ENCODE results near the gene MAP3K7. TPM values are rescaled to one million over a fixed set of nuclear protein-coding genes. Genes with fewer than 3 reads are reported as not detected.
A peak's percentile ranks its signal among the peaks of the same experiment; 100 is the strongest.

The MAP3K7 gene
- total RNA-seq, 1 donor from 2014 or later: 20.4 TPM

DNA sequence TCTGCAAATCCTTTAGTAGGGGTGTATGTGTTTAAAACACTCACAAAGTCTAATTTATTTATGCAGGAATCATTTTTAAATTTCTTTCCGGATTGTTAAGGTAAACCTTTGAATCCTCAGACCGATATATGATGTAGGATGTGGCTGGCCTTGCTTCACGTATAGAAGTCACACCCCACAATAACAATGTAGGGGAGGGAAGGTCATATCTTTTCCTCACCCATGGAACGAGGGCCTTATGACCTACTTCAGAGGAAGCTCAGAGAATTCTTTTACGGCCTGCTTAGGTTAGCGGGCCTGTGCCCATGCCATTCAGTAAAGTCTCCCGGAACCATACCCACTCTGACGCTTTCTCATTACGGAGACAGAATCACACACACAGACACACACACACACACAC is 102.9 kb downstream of the MAP3K7 start:
- H3K9me3 ChIP-seq: no peaks in the 10 kb centered on the region
- no peaks in the 10 kb centered on the region for H3K36me3 ChIP-seq
- DNase-seq: no peak
- no peak for ATAC-seq
- no peak overlapping the region for H3K4me3 ChIP-seq
- peaks cover 3% of the 10 kb centered on the region for H3K4me1 ChIP-seq
- H3K27me3 ChIP-seq: no peaks in the 10 kb centered on the region
- intact Hi-C loops (cut with DNase I): no loop called here
- no peak overlapping the region for H3K27ac ChIP-seq
- TF ChIP-seq CTCF (IDR thresholded peaks at IDR 0.05): no peak

DNA sequence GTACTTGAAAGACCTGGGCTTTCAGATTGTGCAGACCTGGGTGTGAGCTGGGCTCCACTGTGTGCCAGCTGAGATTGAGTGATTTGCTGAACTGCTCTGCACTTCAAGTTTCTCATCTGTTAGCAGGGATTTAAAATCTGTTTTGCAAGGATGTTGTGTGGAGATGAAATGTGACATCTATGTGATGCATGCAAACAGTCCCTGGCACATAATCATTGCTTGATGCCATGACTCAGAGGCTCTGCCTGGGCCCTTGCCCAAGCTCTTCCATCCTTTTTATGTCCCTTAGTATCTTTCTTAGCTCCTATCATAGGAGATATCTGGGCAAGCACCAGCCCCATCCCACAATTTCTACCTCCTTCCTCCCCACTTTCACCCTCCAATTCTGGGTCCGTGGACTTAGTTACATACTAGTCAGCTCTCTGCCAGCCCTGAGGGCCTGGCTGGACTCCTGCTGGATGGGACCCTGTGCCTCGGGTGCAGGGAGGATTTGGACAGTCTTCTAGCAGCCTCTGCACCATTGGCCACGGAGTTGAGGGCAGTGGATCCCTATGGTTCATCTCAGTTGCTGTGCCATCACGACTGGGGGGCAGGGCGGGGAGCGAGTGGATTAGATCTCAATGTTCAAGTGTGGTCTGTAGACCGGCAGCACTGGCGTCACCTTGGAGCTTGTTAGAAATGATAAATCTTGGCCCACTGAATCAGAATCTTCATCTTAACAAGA is 103.6 kb downstream of the MAP3K7 start:
- ATAC-seq (no peak), DNase-seq (no peak)
- no peaks in the 10 kb centered on the region for H3K36me3 ChIP-seq
- H3K27me3 ChIP-seq: no peaks in the 10 kb centered on the region
- H3K4me3 ChIP-seq: no peak overlapping the region
- H3K9me3 ChIP-seq: no peaks in the 10 kb centered on the region
- intact Hi-C loops (cut with DNase I): no loop called here
- TF ChIP-seq CTCF (IDR thresholded peaks at IDR 0.05): no peak
- peaks cover 5% of the 10 kb centered on the region for H3K4me1 ChIP-seq
- H3K27ac ChIP-seq: no peak overlapping the region

DNA sequence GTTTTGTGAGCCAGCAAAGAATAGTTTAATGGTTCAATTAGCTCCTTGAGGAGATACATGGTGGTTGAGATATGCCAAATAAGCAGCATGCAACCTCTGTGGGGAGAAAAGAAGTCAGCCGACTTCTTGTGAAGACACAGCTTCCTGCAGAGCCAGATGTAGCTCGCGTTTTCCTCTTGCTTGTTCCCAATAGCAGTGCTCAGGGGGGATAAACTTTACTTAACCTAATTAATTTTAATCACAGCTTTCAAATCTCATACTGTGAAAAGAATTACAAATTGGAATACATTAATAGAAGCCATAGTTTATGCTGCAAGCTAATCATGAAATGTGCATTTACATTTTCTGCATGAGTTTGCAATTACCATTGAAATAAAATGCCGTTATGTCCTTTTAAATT is 106.2 kb downstream of the MAP3K7 start:
- ATAC-seq (no peak), DNase-seq (no peak)
- H3K4me3 ChIP-seq: no peak overlapping the region
- H3K27me3 ChIP-seq: no peaks in the 10 kb centered on the region
- H3K36me3 ChIP-seq: no peaks in the 10 kb centered on the region
- peaks cover 5% of the 10 kb centered on the region for H3K4me1 ChIP-seq
- intact Hi-C loops (cut with DNase I): no loop called here
- no peak overlapping the region for H3K27ac ChIP-seq
- TF ChIP-seq CTCF (IDR thresholded peaks at IDR 0.05): no peak
- no peaks in the 10 kb centered on the region for H3K9me3 ChIP-seq

DNA sequence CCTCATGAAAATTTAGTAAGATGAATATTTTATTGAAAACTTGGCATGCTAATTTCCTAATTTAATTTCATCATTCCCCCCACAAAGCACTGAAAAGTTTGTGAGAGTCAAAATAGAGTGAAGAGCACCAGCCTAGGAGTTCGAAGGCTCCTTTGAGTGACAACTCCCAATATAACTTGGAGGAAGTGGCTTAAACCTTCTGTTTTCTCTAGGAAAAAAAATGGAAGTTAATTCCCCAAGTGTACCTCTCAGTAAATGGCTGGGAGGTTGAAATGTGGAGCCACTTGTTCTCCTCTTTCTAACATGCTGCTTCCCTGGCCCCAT is 107.3 kb downstream of the MAP3K7 start:
- H3K27me3 ChIP-seq: no peaks in the 10 kb centered on the region
- TF ChIP-seq CTCF (IDR thresholded peaks at IDR 0.05): no peak
- ATAC-seq: no peak
- H3K4me1 ChIP-seq: peaks cover 5% of the 10 kb centered on the region
- no peak for DNase-seq
- no peak overlapping the region for H3K4me3 ChIP-seq
- H3K27ac ChIP-seq: no peak overlapping the region
- intact Hi-C loops (cut with DNase I): loop anchor here (10.0 kb wide), 1 partner anchor 535 kb away; no protein-coding TSS in a partner anchor
- H3K9me3 ChIP-seq: no peaks in the 10 kb centered on the region
- H3K36me3 ChIP-seq: no peaks in the 10 kb centered on the region

DNA sequence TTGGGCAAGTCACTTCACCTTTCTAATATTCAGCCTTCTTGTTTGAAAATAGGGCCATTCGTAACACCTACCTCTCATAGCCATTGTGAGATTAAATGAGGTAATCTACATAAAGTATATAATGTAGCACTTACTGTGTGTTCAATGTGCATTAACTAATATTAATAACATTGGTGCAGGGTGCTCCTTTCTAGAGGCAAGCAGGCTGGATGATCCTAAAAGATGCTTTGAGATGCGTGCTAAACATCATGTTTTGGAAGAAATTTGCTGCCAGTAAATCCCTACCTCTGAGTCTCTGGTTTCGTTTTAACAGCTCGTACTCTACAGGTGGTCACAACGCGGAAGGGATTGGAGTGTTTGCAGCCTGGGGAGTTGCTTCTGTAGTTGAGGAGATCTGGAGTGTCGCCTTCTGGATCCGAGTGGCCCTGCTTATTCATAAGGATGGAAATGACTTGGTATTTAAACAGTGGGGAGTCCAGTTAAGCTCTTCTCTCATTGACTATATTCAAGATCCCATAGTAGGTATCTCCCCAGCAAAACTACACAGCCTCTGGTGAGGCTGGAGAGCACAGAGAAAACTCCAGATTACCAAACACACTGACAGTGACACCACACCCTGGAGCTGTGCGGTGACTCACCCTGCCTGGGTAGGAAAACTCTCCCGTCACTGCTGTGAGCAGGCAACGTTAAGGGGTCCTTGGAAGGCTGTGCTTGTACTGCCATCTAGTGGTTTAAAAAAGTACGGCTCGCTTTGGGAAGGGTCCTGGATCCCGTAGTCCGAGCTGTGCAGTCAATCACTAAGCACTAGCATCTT is 107.9 kb downstream of the MAP3K7 start:
- peak; percentile 99 for ATAC-seq
- H3K27ac ChIP-seq: no peak overlapping the region

More for the DNA sequence above, 107.9 kb downstream of the MAP3K7 start:
- peaks cover 5% of the 10 kb centered on the region for H3K4me1 ChIP-seq
- H3K27me3 ChIP-seq: no peaks in the 10 kb centered on the region
- TF ChIP-seq CTCF (IDR thresholded peaks at IDR 0.05): peak; percentile 93
- H3K9me3 ChIP-seq: no peaks in the 10 kb centered on the region
- intact Hi-C loops (cut with DNase I): loop anchor here (10.0 kb wide), 1 partner anchor 534 kb away; no protein-coding TSS in a partner anchor
- no peaks in the 10 kb centered on the region for H3K36me3 ChIP-seq
- peak; percentile 84 for DNase-seq
- H3K4me3 ChIP-seq: no peak overlapping the region

All from upper lobe of right lung (tissue), 1 donor.